Dermis blood vessel endothelial cell (primary cell): Measurements from ENCODE around the gene MYRFL. TPM values are rescaled to one million over a fixed set of nuclear protein-coding genes. Genes with fewer than 3 reads are reported as not detected.
"Not testable (repeated sequence)": the region's sequence is repeated elsewhere in the genome, so short reads cannot be mapped to it uniquely, and the experiment has no call there.

ENCODE experiments used
- DNase-seq: peaks from one replicate; pipeline ENCODE4 v3.0.0; 2010
- total RNA-seq: library from RNA; depleted of rRNA; stranded (reverse); fragments of >200 nt; gene quantifications from 2 replicates; pipeline ENCODE4 v1.2.3, GENCODE V29; 2014

The MYRFL gene
- total RNA-seq, 1 donor from 2014 or later, result under 0.01 TPM

DNA sequence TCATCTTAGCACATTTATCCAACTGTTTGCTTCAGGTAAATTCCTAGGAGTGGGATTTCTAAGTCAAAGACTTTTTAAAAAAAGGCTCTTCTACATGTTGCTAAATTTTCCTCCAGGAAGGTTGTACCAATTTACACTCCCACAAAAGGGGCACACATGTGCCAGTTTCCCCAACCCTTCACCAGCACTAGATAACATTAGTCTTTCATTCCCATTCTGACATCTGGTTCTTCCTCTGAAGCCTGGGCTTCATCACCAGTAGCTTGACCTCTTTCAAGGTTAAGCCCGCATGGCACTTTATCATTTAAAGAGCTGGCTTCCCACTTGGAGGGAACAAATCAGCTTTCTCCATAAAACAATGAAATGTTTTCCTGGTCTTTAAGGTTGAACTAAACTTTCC is 168.4 kb downstream of the MYRFL start:
- DNase-seq, result no peak

DNA sequence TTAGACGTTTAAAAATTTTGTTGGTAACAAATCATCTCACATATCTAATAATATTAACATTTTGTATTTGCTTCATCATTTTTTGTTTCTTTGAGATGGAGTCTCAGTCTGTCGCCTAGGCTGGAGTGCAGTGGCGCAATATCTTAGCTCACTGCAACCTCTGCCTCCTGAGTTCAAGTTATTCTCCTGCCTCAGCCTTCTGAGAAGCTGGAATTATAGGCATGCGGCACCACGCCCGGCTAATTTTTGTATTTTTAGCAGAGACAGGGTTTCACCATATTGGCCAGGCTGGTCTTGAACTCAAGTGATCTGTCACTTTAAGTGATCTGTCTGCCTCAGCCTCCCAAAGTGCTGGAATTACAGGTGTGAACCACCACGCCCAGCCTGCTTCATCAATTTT is 169.1 kb downstream of the MYRFL start:
- not testable (repeated sequence) for DNase-seq

- DNase-seq, result no peak
These were observed 169.7 kb downstream of the MYRFL start for GRCh38 chr12:69994724-69995173.

DNA sequence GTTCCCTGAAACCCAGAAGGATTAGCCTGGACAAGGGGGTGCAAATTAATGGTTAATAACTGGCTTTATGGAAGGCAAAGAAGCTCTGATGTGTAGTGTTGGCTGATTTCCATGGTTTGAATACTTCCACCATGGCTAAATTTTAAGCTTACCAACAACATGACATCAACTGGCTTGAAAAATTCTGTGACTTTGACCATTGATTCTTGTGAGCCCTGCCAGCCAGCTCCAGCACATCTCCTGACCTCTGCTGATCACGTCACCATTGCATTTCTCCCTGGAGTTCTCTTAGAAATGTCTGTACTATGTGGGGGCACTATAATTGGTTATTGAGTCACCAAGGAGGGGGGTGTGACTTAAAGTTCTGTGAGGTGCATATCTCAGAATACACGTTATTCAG is 171.2 kb downstream of the MYRFL start:
- no peak for DNase-seq

- DNase-seq, result no peak
These were observed 171.7 kb downstream of the MYRFL start for GRCh38 chr12:69996722-69997121.

DNA sequence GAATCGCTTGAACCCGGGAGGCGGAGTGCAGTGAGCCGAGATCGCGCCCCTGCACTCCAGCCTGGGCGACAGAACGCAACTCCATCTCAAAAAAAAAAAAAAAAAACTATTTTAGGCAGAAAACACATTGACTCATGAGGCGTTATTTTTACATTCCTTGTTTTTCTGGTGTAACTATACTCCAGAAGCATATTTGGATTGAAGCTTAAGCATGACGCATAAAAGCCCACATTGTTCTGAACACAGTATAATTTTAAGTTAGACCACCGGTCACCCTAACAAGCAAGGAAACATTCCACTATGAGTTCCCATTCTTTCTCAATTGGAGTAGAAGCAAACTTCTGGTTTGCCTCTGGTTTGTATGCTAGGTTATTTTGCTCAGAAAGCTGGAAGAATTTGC is 173.0 kb downstream of the MYRFL start:
- no peak for DNase-seq

- no peak for DNase-seq
These were observed 173.9 kb downstream of the MYRFL start for GRCh38 chr12:69998922-69999321.

GRCh38 chr12:69999561-69999960 is 174.5 kb downstream of the MYRFL start:
- DNase-seq, result no peak

- DNase-seq, result no peak
These were observed 177.3 kb downstream of the MYRFL start for GRCh38 chr12:70002097-70002911.

DNA sequence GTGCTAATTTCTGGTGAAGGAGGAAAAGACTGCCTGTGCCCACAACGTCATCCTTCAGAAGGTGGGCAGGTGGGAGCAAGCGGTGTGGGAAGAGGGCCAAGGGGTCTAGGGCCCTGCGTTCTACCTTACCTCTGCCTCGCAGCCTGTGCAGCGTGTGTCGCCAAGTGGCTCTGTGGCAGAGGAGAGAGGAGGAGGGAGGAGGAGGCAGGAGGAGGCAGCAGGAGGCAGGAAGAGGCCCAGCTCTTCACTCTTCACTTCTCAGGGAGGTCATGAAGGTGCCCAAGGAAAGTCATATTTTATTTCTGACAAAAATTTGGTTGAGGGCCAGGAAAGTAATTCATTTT is 177.9 kb downstream of the MYRFL start:
- DNase-seq, result no peak

- DNase-seq, result no peak
These were observed 181.0 kb downstream of the MYRFL start for GRCh38 chr12:70005864-70006618.

DNA sequence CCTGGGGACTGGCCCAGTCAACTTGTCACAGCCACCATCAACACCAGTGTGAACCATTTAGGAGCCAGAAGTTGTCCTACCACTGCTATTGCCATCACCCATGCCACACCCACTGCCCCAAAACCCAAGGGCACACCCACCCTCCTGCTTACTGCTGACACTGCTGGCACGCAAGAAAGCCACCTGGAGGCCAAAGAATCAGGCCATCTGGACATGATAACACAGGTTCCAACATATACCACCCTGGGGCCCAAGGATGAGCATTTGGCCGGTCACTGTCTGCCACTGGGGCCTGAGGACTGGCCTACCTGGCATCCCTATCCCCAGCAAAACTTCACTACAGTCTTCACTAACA is 181.6 kb downstream of the MYRFL start:
- DNase-seq, result no peak

- no peak for DNase-seq
These were observed 182.7 kb downstream of the MYRFL start for GRCh38 chr12:70007687-70008086.

Other genes starting within 250 kb of the MYRFL start
- 223 and 259 TPM in 2 replicates for gene CCT2, start 239.8 kb upstream of the MYRFL start, total RNA-seq
- not detected in 2 replicates for gene LRRC10, start 214.3 kb upstream of the MYRFL start, total RNA-seq
- 0.09 and 0.17 TPM in 2 replicates for gene BEST3, start 125.9 kb upstream of the MYRFL start, total RNA-seq
- gene RAB3IP, start 86.4 kb upstream of the MYRFL start, total RNA-seq, result 19.1 and 19.9 TPM in 2 replicates